HEK293 (cell line): ENCODE measurements around the gene FKBP10.

ENCODE experiments used
- CTCF ChIA-PET: fragments of 350-600 bp; formaldehyde crosslinking; extraction: SDS; loops from one replicate; lab custom pipeline; 2021; ENCODE audit warnings: antibody characterized with exemption; lab: Yijun Ruan, JAX
- POLR2A ChIA-PET: fragments of 300-600 bp; formaldehyde crosslinking; extraction: SDS; loops from one replicate; lab custom pipeline; 2020; ENCODE audit warnings: antibody characterized with exemption, inconsistent platforms; lab: Yijun Ruan, JAX
- H3K27ac ChIP-seq: fragments of 200-500 bp; sonication (Bioruptor generic); 2 replicates; pipeline ENCODE4 v1.5.1; 2014; ENCODE audit warnings: low read depth, low read length, control low read depth, inconsistent platforms; ENCODE audit errors: extremely low read depth
- H3K36me3 ChIP-seq, 2 experiments: fragments of 200-500 bp in 1 of 2; sonication (Bioruptor generic) in 1 of 2; 1 replicate in 1 of 2; 2 replicates in 1 of 2; pipeline ENCODE4 v1.5.1; 2014 to 2017; ENCODE audit warnings: inconsistent platforms in 2 of 2, low read length in 2 of 2; ENCODE audit not compliant: control insufficient read depth in 2 of 2, insufficient read depth in 1 of 2
- H3K4me1 ChIP-seq: fragments of 200-500 bp; sonication (Bioruptor generic); 2 replicates; pipeline ENCODE4 v1.5.1; 2014; ENCODE audit warnings: mild to moderate bottlenecking, low read length, inconsistent platforms; ENCODE audit not compliant: control insufficient read depth, insufficient read depth
- H3K4me3 ChIP-seq: 2 replicates; pipeline ENCODE4 v1.5.1; 2011; ENCODE audit warnings: low read depth, mild to moderate bottlenecking, control low read depth, low read length, moderate library complexity
- H3K9me3 ChIP-seq: fragments of 200-500 bp; sonication (Bioruptor generic); 2 replicates; pipeline ENCODE4 v1.5.1; 2014; ENCODE audit warnings: low read depth, low read length, inconsistent platforms; ENCODE audit not compliant: control insufficient read depth, insufficient read depth
- BCL11A ChIP-seq: fragments of 450-650 bp; formaldehyde crosslinking; IDR thresholded peaks from 2 replicates; pipeline ENCODE4 v1.5.1; 2016; ENCODE audit warnings: low read depth, missing biosample characterization, missing genetic modification characterization
- GLIS1 ChIP-seq: fragments of 450-650 bp; formaldehyde crosslinking; IDR thresholded peaks from 2 replicates; pipeline ENCODE4 v1.5.1; 2016; ENCODE audit warnings: missing biosample characterization, missing genetic modification characterization
- SCRT1 ChIP-seq: fragments of 450-650 bp; formaldehyde crosslinking; IDR thresholded peaks from 2 replicates; pipeline ENCODE4 v1.5.1; 2016; ENCODE audit warnings: missing biosample characterization, missing genetic modification characterization, borderline replicate concordance
- SCRT2 ChIP-seq: fragments of 450-650 bp; formaldehyde crosslinking; IDR thresholded peaks from 2 replicates; pipeline ENCODE4 v1.5.1; 2016; ENCODE audit warnings: missing biosample characterization, missing genetic modification characterization
- ZFP41 ChIP-seq: fragments of 450-650 bp; formaldehyde crosslinking; IDR thresholded peaks from 2 replicates; pipeline ENCODE4 v1.5.1; 2016; ENCODE audit warnings: missing biosample characterization, missing genetic modification characterization, borderline replicate concordance
- ZIC2 ChIP-seq: fragments of 450-650 bp; formaldehyde crosslinking; IDR thresholded peaks from 2 replicates; pipeline ENCODE4 v1.5.1; 2016; ENCODE audit warnings: missing biosample characterization, missing genetic modification characterization
- ZNF121 ChIP-seq: fragments of 450-650 bp; formaldehyde crosslinking; IDR thresholded peaks from 2 replicates; pipeline ENCODE4 v1.5.1; 2016; ENCODE audit warnings: missing biosample characterization, missing genetic modification characterization
- ZNF133 ChIP-seq: fragments of 450-650 bp; formaldehyde crosslinking; IDR thresholded peaks from 2 replicates; pipeline ENCODE4 v1.5.1; 2016; ENCODE audit warnings: missing biosample characterization, missing genetic modification characterization
- ZNF19 ChIP-seq: fragments of 450-650 bp; formaldehyde crosslinking; IDR thresholded peaks from 2 replicates; pipeline ENCODE4; 2016; ENCODE audit warnings: missing biosample characterization, missing genetic modification characterization, low read depth
- ZNF404 ChIP-seq: fragments of 450-650 bp; formaldehyde crosslinking; IDR thresholded peaks from 2 replicates; pipeline ENCODE4 v1.5.1; 2017; ENCODE audit warnings: missing biosample characterization, missing genetic modification characterization
- ZNF423 ChIP-seq: fragments of 450-650 bp; formaldehyde crosslinking; IDR thresholded peaks from 2 replicates; pipeline ENCODE4 v1.5.1; 2016; ENCODE audit warnings: missing biosample characterization, missing genetic modification characterization
- ZNF561 ChIP-seq: fragments of 450-650 bp; IDR thresholded peaks from 2 replicates; pipeline ENCODE4 v1.5.1; 2018; ENCODE audit warnings: missing biosample characterization, missing genetic modification characterization, borderline replicate concordance
- ZNF600 ChIP-seq: fragments of 450-650 bp; formaldehyde crosslinking; IDR thresholded peaks from 2 replicates; pipeline ENCODE4 v1.5.1; 2016; ENCODE audit warnings: missing biosample characterization, missing genetic modification characterization
- ZNF624 ChIP-seq: fragments of 450-650 bp; formaldehyde crosslinking; IDR thresholded peaks from 2 replicates; pipeline ENCODE4 v1.5.1; 2017; ENCODE audit warnings: missing biosample characterization, missing genetic modification characterization
- ZNF629 ChIP-seq: fragments of 450-650 bp; formaldehyde crosslinking; IDR thresholded peaks from 2 replicates; pipeline ENCODE4 v1.5.1; 2017; ENCODE audit warnings: missing biosample characterization, missing genetic modification characterization
- ZNF747 ChIP-seq: fragments of 450-650 bp; formaldehyde crosslinking; IDR thresholded peaks from 2 replicates; pipeline ENCODE4 v1.5.1; 2016; ENCODE audit warnings: missing biosample characterization, missing genetic modification characterization
- ZNF777 ChIP-seq: fragments of 450-650 bp; formaldehyde crosslinking; IDR thresholded peaks from 2 replicates; pipeline ENCODE4 v1.5.1; 2017; ENCODE audit warnings: missing biosample characterization, missing genetic modification characterization, borderline replicate concordance
- ZSCAN16 ChIP-seq: fragments of 450-650 bp; formaldehyde crosslinking; IDR thresholded peaks from 2 replicates; pipeline ENCODE4 v1.5.1; 2016; ENCODE audit warnings: missing biosample characterization, missing genetic modification characterization
- TF ChIP-seq, protein P1 (sequence below): fragments of 450-650 bp; formaldehyde crosslinking; IDR thresholded peaks from 2 replicates; pipeline ENCODE4 v1.5.1; 2016; ENCODE audit warnings: missing biosample characterization, missing genetic modification characterization, borderline replicate concordance
- TF ChIP-seq, protein P2 (sequence below): fragments of 450-650 bp; formaldehyde crosslinking; IDR thresholded peaks from 2 replicates; pipeline ENCODE4 v1.5.1; 2016; ENCODE audit warnings: missing biosample characterization, missing genetic modification characterization
- TF ChIP-seq, protein P3 (sequence below): sonication (generic); formaldehyde crosslinking; IDR thresholded peaks from 2 replicates; pipeline ENCODE4 v1.8.1; 2022; ENCODE audit warnings: mild to moderate bottlenecking, moderate library complexity, missing genetic modification reagents

Gene FKBP10

DNA sequence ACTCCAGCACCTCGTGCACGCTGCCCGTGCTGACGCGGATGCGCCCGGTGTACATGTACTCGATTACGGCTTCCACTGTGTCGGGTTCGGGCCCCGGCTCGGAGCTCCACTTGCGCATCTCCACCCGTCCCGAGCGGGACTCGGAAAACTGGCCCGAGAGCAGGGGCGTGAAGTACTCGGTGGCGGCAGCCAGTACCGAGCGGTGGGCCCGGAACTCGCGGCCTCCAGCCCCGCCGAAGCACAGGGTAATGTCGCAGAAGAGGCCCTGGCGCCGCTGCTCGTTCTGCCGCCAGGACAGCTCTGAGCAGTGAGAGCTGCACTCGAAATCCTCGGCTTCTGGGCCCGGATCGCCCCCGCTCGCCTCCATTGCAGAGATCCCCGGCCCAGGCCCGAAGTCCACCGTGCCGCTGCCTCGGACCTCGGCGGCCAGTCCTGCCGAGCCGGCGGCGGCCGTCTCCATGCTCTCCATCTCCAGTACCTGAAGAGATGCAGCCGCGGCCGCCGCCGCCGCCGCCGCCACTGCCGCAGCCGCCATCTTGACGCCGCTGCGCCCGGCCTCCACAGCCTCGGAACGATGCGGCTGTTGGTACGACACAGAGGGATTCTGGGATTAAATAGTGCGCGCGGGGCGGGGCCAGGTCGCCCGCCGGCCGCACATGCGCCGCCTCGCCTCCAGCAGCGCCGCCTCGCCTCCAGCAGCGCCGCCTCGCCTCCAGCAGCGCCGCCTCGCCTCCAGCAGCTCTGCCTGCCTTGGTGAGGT, 52.2 kb downstream of the FKBP10 start, which contains the start of gene KLHL11 (continued):
- TF ChIP-seq, protein P1, sequence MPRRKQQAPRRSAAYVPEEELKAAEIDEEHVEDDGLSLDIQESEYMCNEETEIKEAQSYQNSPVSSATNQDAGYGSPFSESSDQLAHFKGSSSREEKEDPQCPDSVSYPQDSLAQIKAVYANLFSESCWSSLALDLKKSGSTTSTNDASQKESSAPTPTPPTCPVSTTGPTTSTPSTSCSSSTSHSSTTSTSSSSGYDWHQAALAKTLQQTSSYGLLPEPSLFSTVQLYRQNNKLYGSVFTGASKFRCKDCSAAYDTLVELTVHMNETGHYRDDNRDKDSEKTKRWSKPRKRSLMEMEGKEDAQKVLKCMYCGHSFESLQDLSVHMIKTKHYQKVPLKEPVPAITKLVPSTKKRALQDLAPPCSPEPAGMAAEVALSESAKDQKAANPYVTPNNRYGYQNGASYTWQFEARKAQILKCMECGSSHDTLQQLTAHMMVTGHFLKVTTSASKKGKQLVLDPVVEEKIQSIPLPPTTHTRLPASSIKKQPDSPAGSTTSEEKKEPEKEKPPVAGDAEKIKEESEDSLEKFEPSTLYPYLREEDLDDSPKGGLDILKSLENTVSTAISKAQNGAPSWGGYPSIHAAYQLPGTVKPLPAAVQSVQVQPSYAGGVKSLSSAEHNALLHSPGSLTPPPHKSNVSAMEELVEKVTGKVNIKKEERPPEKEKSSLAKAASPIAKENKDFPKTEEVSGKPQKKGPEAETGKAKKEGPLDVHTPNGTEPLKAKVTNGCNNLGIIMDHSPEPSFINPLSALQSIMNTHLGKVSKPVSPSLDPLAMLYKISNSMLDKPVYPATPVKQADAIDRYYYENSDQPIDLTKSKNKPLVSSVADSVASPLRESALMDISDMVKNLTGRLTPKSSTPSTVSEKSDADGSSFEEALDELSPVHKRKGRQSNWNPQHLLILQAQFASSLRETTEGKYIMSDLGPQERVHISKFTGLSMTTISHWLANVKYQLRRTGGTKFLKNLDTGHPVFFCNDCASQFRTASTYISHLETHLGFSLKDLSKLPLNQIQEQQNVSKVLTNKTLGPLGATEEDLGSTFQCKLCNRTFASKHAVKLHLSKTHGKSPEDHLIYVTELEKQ (tag by site-specific recombination), result no peak

DNA sequence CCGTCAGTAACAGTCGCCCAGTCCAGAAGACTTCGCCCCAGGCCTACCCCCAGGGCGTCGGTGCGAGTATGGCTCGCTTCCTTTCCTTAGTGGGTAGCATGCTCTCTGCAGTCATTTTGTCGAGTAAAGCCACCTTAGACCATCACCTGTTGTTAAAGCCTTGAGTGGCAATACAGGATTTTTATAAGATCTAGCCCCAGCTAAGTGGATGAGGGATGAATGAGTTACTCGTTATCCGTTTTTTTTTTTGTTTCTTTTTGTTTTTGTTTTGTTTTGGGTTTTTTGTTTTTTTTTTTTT, 52.7 kb downstream of the FKBP10 start:
- Histone ChIP-seq H3K36me3 (peaks cover 22 to 37% of the 10 kb centered on the region in 2 experiments), H3K27ac (no peak overlapping the region), H3K4me3 (peak overlapping the region; percentile 33), H3K9me3 (no peaks in the 10 kb centered on the region), H3K4me1 (peaks cover 16% of the 10 kb centered on the region)
- peak; percentile 78 for TF ChIP-seq SCRT1 (tag by site-specific recombination)
- TF ChIP-seq ZNF747 (tag by site-specific recombination), result no peak
- TF ChIP-seq ZNF600, result peak; percentile 31; the same call in 1 of the 2 replicates
- TF ChIP-seq, protein P2, sequence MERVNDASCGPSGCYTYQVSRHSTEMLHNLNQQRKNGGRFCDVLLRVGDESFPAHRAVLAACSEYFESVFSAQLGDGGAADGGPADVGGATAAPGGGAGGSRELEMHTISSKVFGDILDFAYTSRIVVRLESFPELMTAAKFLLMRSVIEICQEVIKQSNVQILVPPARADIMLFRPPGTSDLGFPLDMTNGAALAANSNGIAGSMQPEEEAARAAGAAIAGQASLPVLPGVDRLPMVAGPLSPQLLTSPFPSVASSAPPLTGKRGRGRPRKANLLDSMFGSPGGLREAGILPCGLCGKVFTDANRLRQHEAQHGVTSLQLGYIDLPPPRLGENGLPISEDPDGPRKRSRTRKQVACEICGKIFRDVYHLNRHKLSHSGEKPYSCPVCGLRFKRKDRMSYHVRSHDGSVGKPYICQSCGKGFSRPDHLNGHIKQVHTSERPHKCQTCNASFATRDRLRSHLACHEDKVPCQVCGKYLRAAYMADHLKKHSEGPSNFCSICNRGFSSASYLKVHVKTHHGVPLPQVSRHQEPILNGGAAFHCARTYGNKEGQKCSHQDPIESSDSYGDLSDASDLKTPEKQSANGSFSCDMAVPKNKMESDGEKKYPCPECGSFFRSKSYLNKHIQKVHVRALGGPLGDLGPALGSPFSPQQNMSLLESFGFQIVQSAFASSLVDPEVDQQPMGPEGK (tag by site-specific recombination), result 0 out of 2 replicates have a peak, but pooled peaks have one; percentile 25
- 0 out of 2 replicates have a peak, but pooled peaks have one; percentile 28 for TF ChIP-seq ZNF423 (tag by site-specific recombination)
- no peak for TF ChIP-seq ZNF121
- peak; percentile 61; the same call in 1 of the 2 replicates for TF ChIP-seq BCL11A (tag by site-specific recombination)
- peak; percentile 91 for TF ChIP-seq ZIC2 (tag by site-specific recombination)
- no peak for TF ChIP-seq ZFP41
- TF ChIP-seq ZNF777 (tag by site-specific recombination), result no peak
- no peak for TF ChIP-seq ZNF624 (tag by site-specific recombination)
- no peak for TF ChIP-seq ZNF19 (tag by site-specific recombination)
- TF ChIP-seq GLIS1 (tag by site-specific recombination), result peak; percentile 99
- no peak for TF ChIP-seq ZNF133 (tag by site-specific recombination)
- TF ChIP-seq ZNF561 (tag by site-specific recombination), result 0 out of 2 replicates have a peak, but pooled peaks have one; percentile 3
- peak; percentile 85 for TF ChIP-seq SCRT2 (tag by site-specific recombination)
- TF ChIP-seq, protein P3, sequence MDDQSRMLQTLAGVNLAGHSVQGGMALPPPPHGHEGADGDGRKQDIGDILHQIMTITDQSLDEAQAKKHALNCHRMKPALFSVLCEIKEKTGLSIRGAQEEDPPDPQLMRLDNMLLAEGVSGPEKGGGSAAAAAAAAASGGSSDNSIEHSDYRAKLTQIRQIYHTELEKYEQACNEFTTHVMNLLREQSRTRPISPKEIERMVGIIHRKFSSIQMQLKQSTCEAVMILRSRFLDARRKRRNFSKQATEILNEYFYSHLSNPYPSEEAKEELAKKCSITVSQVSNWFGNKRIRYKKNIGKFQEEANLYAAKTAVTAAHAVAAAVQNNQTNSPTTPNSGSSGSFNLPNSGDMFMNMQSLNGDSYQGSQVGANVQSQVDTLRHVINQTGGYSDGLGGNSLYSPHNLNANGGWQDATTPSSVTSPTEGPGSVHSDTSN, result no peak
- TF ChIP-seq ZNF404 (tag by site-specific recombination), result no peak
- TF ChIP-seq ZNF629 (tag by site-specific recombination), result no peak
- peak; percentile 39; the same call in 1 of the 2 replicates for TF ChIP-seq ZSCAN16 (tag by site-specific recombination)
- POLR2A ChIA-PET, result interaction anchor here (0.7 to 2.5 kb wide), 17 partner anchors 8 to 177 kb away, joined by 3 to 25 read pairs (median 4); partner anchors contain the start of genes ACLY, EIF1, FKBP10 and KLHL10
- CTCF ChIA-PET, result no interaction called here
